Heart right ventricle (tissue), 16 donors: ENCODE results near the gene LRRN2. TPM values are rescaled to one million over a fixed set of nuclear protein-coding genes. Genes with fewer than 3 reads are reported as not detected.
"Not testable (repeated sequence)": the region's sequence is repeated elsewhere in the genome, so short reads cannot be mapped to it uniquely, and the experiment has no call there.

Experiments
- ATAC-seq, 8 donors: fragments of 200-7000 bp; cut with Tn5 transposase; one replicate each; pipeline ENCODE4 v1.9.1; 2020; ENCODE audit warnings: mild to moderate bottlenecking in 8 of 8, moderate library complexity in 8 of 8, moderate number of reproducible peaks in 1 of 8
- DNase-seq, 2 donors: peaks; one replicate each; pipeline ENCODE4 v3.0.0-alpha.2; 2020
- H3K27ac ChIP-seq, 10 donors: fragments of 200-600 bp; sonication (generic) in 2 of 10; one replicate each; pipeline versions ENCODE4 v1.5.0 to v1.8.0; 2020 to 2022; ENCODE audit warnings: mild to moderate bottlenecking in 3 of 10
- H3K27me3 ChIP-seq, 7 donors: fragments of 200-600 bp; one replicate each; pipeline ENCODE4 v1.8.0; 2021 to 2022; ENCODE audit warnings: mild to moderate bottlenecking in 2 of 7
- H3K36me3 ChIP-seq, 9 donors: fragments of 200-600 bp; sonication (generic) in 1 of 9; one replicate each; pipeline versions ENCODE4 v1.5.0 to v1.8.0; 2020 to 2022; ENCODE audit warnings: mild to moderate bottlenecking in 2 of 9
- H3K4me1 ChIP-seq, 9 donors: fragments of 200-600 bp; sonication (generic) in 1 of 9; one replicate each; pipeline versions ENCODE4 v1.5.0 to v1.8.0; 2020 to 2022; ENCODE audit warnings: mild to moderate bottlenecking in 4 of 9
- H3K4me3 ChIP-seq, 10 donors: fragments of 200-600 bp; sonication (generic) in 2 of 10; one replicate each; pipeline versions ENCODE4 v1.5.0 to v1.8.0; 2020 to 2022; ENCODE audit warnings: mild to moderate bottlenecking in 7 of 10, moderate library complexity in 2 of 10
- H3K9me3 ChIP-seq, 11 donors: fragments of 200-600 bp in 10 of 11; sonication (generic) in 2 of 11; one replicate each; pipeline versions ENCODE4 v1.5.0 to v1.8.0; 2013 to 2022; ENCODE audit warnings: mild to moderate bottlenecking in 2 of 11, control low read depth in 1 of 11, moderate library complexity in 1 of 11
- WGBS, 2 donors: extraction: QIAGEN DNeasy Blood & Tissue Kit; methylation state at CpG; one replicate each; pipeline ENCODE4 v1.1.7; 2013; ENCODE audit warnings: inconsistent platforms in 1 of 2; 5-methylcytosine and 5-hydroxymethylcytosine counted together
- intact Hi-C, 10 donors: fragments of 100-400 bp; cut with DNase I; formaldehyde crosslinking; loops; one replicate each; pipeline versions ENCODE4 v1.11.1 to v1.14.2; 2022
- polyA plus RNA-seq, 2 donors: library from polyadenylated mRNA; stranded (reverse); fragments of 200-250 nt; gene quantifications; one replicate each; pipeline ENCODE4 v1.2.3, GENCODE V29; 2013
- total RNA-seq, 10 donors: library from RNA; stranded (reverse); fragmentation: NEBNext Ultra II Directional in 3 of 10; extraction: Animal tissue kit (Norgen Biotek cat#: 25700) in 3 of 10; gene quantifications; one replicate each; pipeline versions ENCODE4 v1.2.1 to v1.2.4, GENCODE V29; 2021 to 2023
- TF ChIP-seq, protein P1 (sequence below), 9 donors: fragments of 200-600 bp; sonication (generic) in 2 of 9; IDR thresholded peaks; one replicate each; pipeline versions ENCODE4 v1.5.0 to v1.8.0; 2021 to 2022; ENCODE audit warnings: antibody characterized with exemption in 9 of 9, mild to moderate bottlenecking in 5 of 9, moderate library complexity in 1 of 9
- donor health status: Arrhythmogenic right ventricular cardiomyopathy.
- donor health status: ischemic (EF 13 %, LVEDD 7.1; RV severe dilation, severe dysfunction).
- donor health status: healthy with polysubstance abuse.
- donor health status: DM: no; HTN: yes; CAD: no.
- donor health status: DM: no; HTN: no; CAD: no.
- donor health status: ischemic (EF 25% LVEDD 6.9; RV normal size, moderate dysfunction).
- donor health status: ischemic (EF 25% LVEDD 5.7; RV mildly dilated, moderate dysfunction).
- donor health status: healthy.
- donor health status: DM: yes; HTN: yes; CAD: no.
- donor health status: Ischemic cardiomyopathy.
- donor health status: ischemic (EF 35%, LVEDD 5.7; RV mildly dilated, moderate dysfunction).
- donor health status: nonischemic (EF 11% LVEDD 7.7; RV severe dilation, severe dysfunction).
- donor health status: DM: yes; HTN: yes; CAD: no.
- donor health status: PGD.
- donor health status: ischemic (EF 29% LVEDD 5.4; RV normal size, mild dysfunction).
- donor health status: nonischemic (EF 23%, LVEDD 6.1; RV moderate dilation, normal function).

LRRN2 gene
- total and polyA plus RNA-seq, 12 donors = 0.73 to 2.9 (median 1.1) TPM

DNA sequence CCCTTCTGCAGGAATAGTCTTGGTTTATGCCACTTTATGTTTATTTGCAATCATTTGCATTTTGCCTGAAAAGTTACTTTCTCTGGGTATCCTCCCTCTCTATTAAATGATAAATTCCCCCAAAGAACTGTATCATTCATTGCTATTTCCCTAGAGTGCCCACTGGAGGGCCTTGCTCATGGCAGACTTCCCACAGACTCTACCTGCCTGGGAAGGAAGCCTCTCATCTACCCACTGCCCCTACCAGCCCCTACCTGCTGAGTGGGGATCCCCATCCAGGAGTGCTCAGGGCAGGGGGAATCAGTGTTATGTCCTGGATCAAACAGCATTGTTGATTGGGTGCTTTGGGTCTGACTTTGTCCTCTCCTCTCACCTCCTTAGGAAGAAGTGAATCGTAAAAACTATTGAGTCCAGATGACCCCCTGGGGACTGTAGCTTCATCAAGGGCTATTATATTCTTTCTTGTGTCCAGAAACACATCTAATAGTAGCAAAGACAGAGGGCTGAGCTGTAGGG lies 6.8 kb upstream of the LRRN2 start:
- ATAC-seq (no peak), DNase-seq (no peak)
- WGBS, 2 donors = 74 to 78% methylated on average over 1 of the region's 1 CpG
- H3K9me3 ChIP-seq = no peaks in the 10 kb centered on the region
- no peaks in the 10 kb centered on the region for H3K4me1 ChIP-seq
- H3K27ac ChIP-seq = no peak overlapping the region
- no peaks in the 10 kb centered on the region for H3K36me3 ChIP-seq
- H3K27me3 ChIP-seq = peaks cover 0 to 37% (median 12%) of the 10 kb centered on the region in 7 donors
- TF ChIP-seq, protein P1, sequence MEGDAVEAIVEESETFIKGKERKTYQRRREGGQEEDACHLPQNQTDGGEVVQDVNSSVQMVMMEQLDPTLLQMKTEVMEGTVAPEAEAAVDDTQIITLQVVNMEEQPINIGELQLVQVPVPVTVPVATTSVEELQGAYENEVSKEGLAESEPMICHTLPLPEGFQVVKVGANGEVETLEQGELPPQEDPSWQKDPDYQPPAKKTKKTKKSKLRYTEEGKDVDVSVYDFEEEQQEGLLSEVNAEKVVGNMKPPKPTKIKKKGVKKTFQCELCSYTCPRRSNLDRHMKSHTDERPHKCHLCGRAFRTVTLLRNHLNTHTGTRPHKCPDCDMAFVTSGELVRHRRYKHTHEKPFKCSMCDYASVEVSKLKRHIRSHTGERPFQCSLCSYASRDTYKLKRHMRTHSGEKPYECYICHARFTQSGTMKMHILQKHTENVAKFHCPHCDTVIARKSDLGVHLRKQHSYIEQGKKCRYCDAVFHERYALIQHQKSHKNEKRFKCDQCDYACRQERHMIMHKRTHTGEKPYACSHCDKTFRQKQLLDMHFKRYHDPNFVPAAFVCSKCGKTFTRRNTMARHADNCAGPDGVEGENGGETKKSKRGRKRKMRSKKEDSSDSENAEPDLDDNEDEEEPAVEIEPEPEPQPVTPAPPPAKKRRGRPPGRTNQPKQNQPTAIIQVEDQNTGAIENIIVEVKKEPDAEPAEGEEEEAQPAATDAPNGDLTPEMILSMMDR (IDR thresholded peaks at IDR 0.05) = no peak
- intact Hi-C loops = no loop called here
- no peak overlapping the region for H3K4me3 ChIP-seq

DNA sequence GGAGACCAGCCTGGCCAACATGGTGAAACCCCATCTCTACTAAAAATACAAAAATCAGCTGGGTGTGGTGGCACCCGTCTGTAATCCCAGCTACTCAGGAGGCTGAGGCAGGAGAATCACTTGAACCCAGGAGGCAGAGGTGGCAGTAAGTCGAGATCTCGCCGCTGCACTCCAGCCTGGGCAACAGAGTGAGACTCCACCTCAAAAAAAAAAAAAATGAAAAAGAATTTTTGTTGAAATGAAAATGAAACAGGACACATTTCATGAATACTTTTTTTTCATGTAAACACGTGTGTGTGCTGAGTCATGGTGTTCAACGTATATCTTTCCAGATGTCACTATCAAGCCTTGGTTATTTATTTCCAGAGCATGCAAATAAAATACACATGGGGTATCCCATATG lies 5.8 kb upstream of the LRRN2 start:
- H3K9me3 ChIP-seq, H3K27ac ChIP-seq, H3K4me1 ChIP-seq, intact Hi-C loops, ATAC-seq, DNase-seq, H3K36me3 ChIP-seq, H3K4me3 ChIP-seq: not testable (repeated sequence)
- WGBS, 2 donors = 85% methylated on average over 6 of the region's 6 CpGs
- H3K27me3 ChIP-seq = peaks cover 2 to 47% (median 21%) of the 10 kb centered on the region in 7 donors

DNA sequence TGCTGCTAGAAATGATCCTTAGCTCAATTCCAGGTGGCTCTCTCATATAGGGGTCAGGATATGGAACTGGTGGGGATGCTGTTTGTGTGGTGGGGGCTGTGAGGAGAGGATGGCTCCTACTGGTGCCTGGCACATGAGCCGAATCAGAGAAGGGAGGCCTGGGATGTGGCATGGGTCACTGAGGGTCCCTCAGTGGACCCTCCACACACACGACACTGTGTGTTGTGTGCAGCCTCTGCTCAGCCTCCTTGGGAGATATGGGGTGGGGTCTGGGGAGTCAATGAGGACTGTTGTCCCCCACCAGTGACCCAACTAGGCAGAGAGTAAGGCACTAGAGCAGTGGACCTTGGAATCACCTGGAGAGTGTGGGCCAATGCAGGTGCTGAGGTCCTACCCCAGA lies 3.2 kb upstream of the LRRN2 start:
- H3K27ac ChIP-seq = no peak overlapping the region

DNA sequence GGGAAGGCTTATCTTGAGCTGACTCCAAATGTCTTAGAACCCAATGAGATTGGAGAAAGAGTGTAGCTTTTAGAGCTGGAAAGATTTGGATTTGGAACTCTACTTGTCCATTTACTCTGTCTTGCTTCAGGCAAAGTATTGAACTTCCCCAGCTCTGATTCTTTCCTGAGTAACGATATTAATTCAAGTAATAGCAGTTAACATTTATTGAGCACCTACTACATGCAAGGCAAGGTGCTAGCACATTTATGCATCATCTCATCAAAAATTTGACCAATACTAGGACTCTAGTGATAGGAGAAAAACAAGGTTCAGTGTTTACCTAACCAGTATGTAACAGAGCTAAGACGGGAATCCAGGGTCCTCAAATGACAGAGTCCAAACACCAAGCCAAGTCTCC lies 2.5 kb upstream of the LRRN2 start:
- peaks cover 12 to 60% (median 39%) of the 10 kb centered on the region in 7 donors for H3K27me3 ChIP-seq
- no peak for DNase-seq
- ATAC-seq = no peak
- peaks cover 0 to 26% (median 9%) of the 10 kb centered on the region in 9 donors for H3K4me1 ChIP-seq
- H3K36me3 ChIP-seq = no peaks in the 10 kb centered on the region
- no peak overlapping the region for H3K27ac ChIP-seq
- no peak overlapping the region for H3K4me3 ChIP-seq
- WGBS, 2 donors = 96 to 98% methylated on average over 2 of the region's 2 CpGs
- TF ChIP-seq, protein P1 (IDR thresholded peaks at IDR 0.05) = no peak
- intact Hi-C loops = no loop called here
- H3K9me3 ChIP-seq = no peaks in the 10 kb centered on the region

More for the DNA sequence above, 3.2 kb upstream of the LRRN2 start:
- Histone ChIP-seq H3K4me1 (peaks cover 0 to 22% (median 9%) of the 10 kb centered on the region in 9 donors), H3K9me3 (no peaks in the 10 kb centered on the region), H3K4me3 (no peak overlapping the region), H3K36me3 (no peaks in the 10 kb centered on the region), H3K27me3 (peaks cover 12 to 60% (median 39%) of the 10 kb centered on the region in 7 donors)
- TF ChIP-seq, protein P1 (IDR thresholded peaks at IDR 0.05) = no peak
- intact Hi-C loops = no loop called here
- 93 to 97% methylated on average over 2 of the region's 2 CpGs for WGBS, 2 donors
- no peak for ATAC-seq
- DNase-seq = no peak

DNA sequence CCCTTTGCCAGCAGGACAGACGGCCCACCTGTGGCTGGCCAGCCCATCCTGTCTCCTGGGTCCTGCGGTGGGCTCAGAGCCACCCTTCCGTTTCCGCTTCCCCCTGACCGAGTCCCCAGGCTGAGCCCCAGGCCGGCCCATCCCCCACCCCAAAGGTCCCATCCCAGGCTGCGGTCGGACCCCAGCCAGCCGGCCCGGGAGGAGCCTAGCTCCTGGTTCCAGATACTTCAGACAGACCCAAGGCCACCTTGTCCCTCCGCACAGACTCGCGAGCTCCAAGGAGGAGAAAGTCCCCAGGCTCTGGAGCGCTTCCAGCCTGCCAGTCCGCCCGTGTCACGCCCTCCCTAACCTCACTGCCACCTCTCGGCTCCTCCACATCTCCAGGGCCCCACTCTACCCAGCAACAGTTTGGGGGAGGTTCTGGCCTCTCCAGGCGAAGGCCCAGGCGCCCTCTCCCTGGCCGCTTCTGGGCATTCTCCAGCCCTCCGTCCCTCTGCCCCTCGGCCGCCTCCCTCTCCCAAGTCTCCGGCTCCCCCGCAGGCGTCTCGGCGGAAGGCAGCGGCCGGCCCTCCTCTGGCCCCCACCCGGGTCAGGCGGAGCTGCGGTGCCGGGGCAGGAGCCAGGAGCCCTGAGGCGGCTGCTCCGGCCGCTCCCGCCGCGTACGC lies 835 bp downstream of the LRRN2 start:
- Histone ChIP-seq H3K27ac (peak overlapping the region in 9 of 10 donors; percentile 34 to 84 (median 68)), H3K27me3 (peaks cover 12 to 49% (median 39%) of the 10 kb centered on the region in 7 donors), H3K4me1 (peaks cover 0 to 26% (median 9%) of the 10 kb centered on the region in 9 donors), H3K36me3 (no peaks in the 10 kb centered on the region), H3K4me3 (peak overlapping the region; percentile 41 to 63 (median 54)), H3K9me3 (no peaks in the 10 kb centered on the region)
- DNase-seq (peak; percentile 12 to 28), ATAC-seq (peak; percentile 34 to 74 (median 56))
- 1% methylated on average over 39 to 42 of the region's 42 CpGs for WGBS, 2 donors
- TF ChIP-seq, protein P1 (IDR thresholded peaks at IDR 0.05) = no peak
- intact Hi-C loops = no loop called here
